Measurements from ENCODE around the gene C2orf69. TPM values are rescaled to one million over a fixed set of nuclear protein-coding genes. Genes with fewer than 3 reads are reported as not detected.
A peak's percentile ranks its signal among the peaks of the same experiment; 100 is the strongest.

The C2orf69 gene
- polyA plus RNA-seq, 2 donors = 3.4 to 4.6 TPM

GRCh38 chr2:199882667-199883066, 28.4 kb upstream of the C2orf69 start:
- Histone ChIP-seq H3K27me3 (ENCODE audit: control insufficient read depth in 1 of 2, insufficient read depth in 2 of 2, low read length in 2 of 2) (no peaks in the 10 kb centered on the region), H3K4me1 (ENCODE audit: control insufficient read depth in 2 of 2, insufficient read depth in 2 of 2, low read length in 1 of 2) (no peaks in the 10 kb centered on the region), H3K27ac (ENCODE audit: low read depth in 2 of 2, low read length in 1 of 2) (no peak overlapping the region), H3K4me3 (ENCODE audit: low read depth in 1 of 2, low read length in 2 of 2) (no peak overlapping the region), H3K36me3 (ENCODE audit: control insufficient read depth in 2 of 2, insufficient read depth in 2 of 2, low read length in 1 of 2) (no peaks in the 10 kb centered on the region), H3K9me3 (ENCODE audit: control insufficient read depth in 2 of 2, insufficient read depth in 1 of 2, low read depth in 1 of 2, low read length in 1 of 2) (no peaks in the 10 kb centered on the region)

- H3K27me3 ChIP-seq (ENCODE audit: control insufficient read depth in 1 of 2, insufficient read depth in 2 of 2, low read length in 2 of 2) = no peaks in the 10 kb centered on the region
- H3K27ac ChIP-seq (ENCODE audit: low read depth in 2 of 2, low read length in 1 of 2) = no peak overlapping the region
- H3K4me1 ChIP-seq (ENCODE audit: control insufficient read depth in 2 of 2, insufficient read depth in 2 of 2, low read length in 1 of 2) = no peaks in the 10 kb centered on the region
- WGBS, 2 donors = 75 to 82% methylated on average over 6 of the region's 6 CpGs
- no peak overlapping the region for H3K4me3 ChIP-seq (ENCODE audit: low read depth in 1 of 2, low read length in 2 of 2)
- H3K9me3 ChIP-seq (ENCODE audit: control insufficient read depth in 2 of 2, insufficient read depth in 1 of 2, low read depth in 1 of 2, low read length in 1 of 2) = no peaks in the 10 kb centered on the region
- H3K36me3 ChIP-seq (ENCODE audit: control insufficient read depth in 2 of 2, insufficient read depth in 2 of 2, low read length in 1 of 2) = no peaks in the 10 kb centered on the region
Observed at GRCh38 chr2:199883474-199884212, 27.4 kb upstream of the C2orf69 start.

- no peaks in the 10 kb centered on the region for H3K4me1 ChIP-seq (ENCODE audit: control insufficient read depth in 2 of 2, insufficient read depth in 2 of 2, low read length in 1 of 2)
- H3K27me3 ChIP-seq (ENCODE audit: control insufficient read depth in 1 of 2, insufficient read depth in 2 of 2, low read length in 2 of 2) = no peaks in the 10 kb centered on the region
- 64 to 74% methylated on average over 3 of the region's 3 CpGs for WGBS, 2 donors
- H3K27ac ChIP-seq (ENCODE audit: low read depth in 2 of 2, low read length in 1 of 2) = no peak overlapping the region
- no peaks in the 10 kb centered on the region for H3K36me3 ChIP-seq (ENCODE audit: control insufficient read depth in 2 of 2, insufficient read depth in 2 of 2, low read length in 1 of 2)
- H3K4me3 ChIP-seq (ENCODE audit: low read depth in 1 of 2, low read length in 2 of 2) = no peak overlapping the region
- H3K9me3 ChIP-seq (ENCODE audit: control insufficient read depth in 2 of 2, insufficient read depth in 1 of 2, low read depth in 1 of 2, low read length in 1 of 2) = no peaks in the 10 kb centered on the region
Observed at GRCh38 chr2:199895406-199895805, 15.7 kb upstream of the C2orf69 start.

- Histone ChIP-seq H3K36me3 (ENCODE audit: control insufficient read depth in 2 of 2, insufficient read depth in 2 of 2, low read length in 1 of 2) (no peaks in the 10 kb centered on the region), H3K27me3 (ENCODE audit: control insufficient read depth in 1 of 2, insufficient read depth in 2 of 2, low read length in 2 of 2) (no peaks in the 10 kb centered on the region), H3K4me3 (ENCODE audit: low read depth in 1 of 2, low read length in 2 of 2) (no peak overlapping the region), H3K4me1 (ENCODE audit: control insufficient read depth in 2 of 2, insufficient read depth in 2 of 2, low read length in 1 of 2) (no peaks in the 10 kb centered on the region), H3K27ac (ENCODE audit: low read depth in 2 of 2, low read length in 1 of 2) (no peak overlapping the region), H3K9me3 (ENCODE audit: control insufficient read depth in 2 of 2, insufficient read depth in 1 of 2, low read depth in 1 of 2, low read length in 1 of 2) (no peaks in the 10 kb centered on the region)
- WGBS, 2 donors = 76 to 87% methylated on average over 2 of the region's 2 CpGs
Observed at GRCh38 chr2:199896617-199897016, 14.5 kb upstream of the C2orf69 start.

- Histone ChIP-seq H3K27ac (ENCODE audit: low read depth in 2 of 2, low read length in 1 of 2) (no peak overlapping the region), H3K4me1 (ENCODE audit: control insufficient read depth in 2 of 2, insufficient read depth in 2 of 2, low read length in 1 of 2) (no peaks in the 10 kb centered on the region)
Observed at GRCh38 chr2:199901942-199902341, 9.2 kb upstream of the C2orf69 start.

GRCh38 chr2:199902486-199903110, 8.5 kb upstream of the C2orf69 start:
- Histone ChIP-seq H3K4me3 (ENCODE audit: low read depth in 1 of 2, low read length in 2 of 2) (no peak overlapping the region), H3K27ac (ENCODE audit: low read depth in 2 of 2, low read length in 1 of 2) (no peak overlapping the region), H3K36me3 (ENCODE audit: control insufficient read depth in 2 of 2, insufficient read depth in 2 of 2, low read length in 1 of 2) (no peaks in the 10 kb centered on the region), H3K4me1 (ENCODE audit: control insufficient read depth in 2 of 2, insufficient read depth in 2 of 2, low read length in 1 of 2) (no peaks in the 10 kb centered on the region), H3K9me3 (ENCODE audit: control insufficient read depth in 2 of 2, insufficient read depth in 1 of 2, low read depth in 1 of 2, low read length in 1 of 2) (no peaks in the 10 kb centered on the region), H3K27me3 (ENCODE audit: control insufficient read depth in 1 of 2, insufficient read depth in 2 of 2, low read length in 2 of 2) (no peaks in the 10 kb centered on the region)
- 92 to 93% methylated on average over 4 of the region's 4 CpGs for WGBS, 2 donors

More at GRCh38 chr2:199901942-199902341, 9.2 kb upstream of the C2orf69 start:
- Histone ChIP-seq H3K27me3 (ENCODE audit: control insufficient read depth in 1 of 2, insufficient read depth in 2 of 2, low read length in 2 of 2) (no peaks in the 10 kb centered on the region), H3K4me3 (ENCODE audit: low read depth in 1 of 2, low read length in 2 of 2) (no peak overlapping the region), H3K36me3 (ENCODE audit: control insufficient read depth in 2 of 2, insufficient read depth in 2 of 2, low read length in 1 of 2) (no peaks in the 10 kb centered on the region), H3K9me3 (ENCODE audit: control insufficient read depth in 2 of 2, insufficient read depth in 1 of 2, low read depth in 1 of 2, low read length in 1 of 2) (no peaks in the 10 kb centered on the region)
- WGBS, 2 donors = 76 to 84% methylated on average over 4 of the region's 4 CpGs

- Histone ChIP-seq H3K36me3 (ENCODE audit: control insufficient read depth in 2 of 2, insufficient read depth in 2 of 2, low read length in 1 of 2) (no peaks in the 10 kb centered on the region), H3K4me3 (ENCODE audit: low read depth in 1 of 2, low read length in 2 of 2) (no peak overlapping the region), H3K27me3 (ENCODE audit: control insufficient read depth in 1 of 2, insufficient read depth in 2 of 2, low read length in 2 of 2) (no peaks in the 10 kb centered on the region), H3K4me1 (ENCODE audit: control insufficient read depth in 2 of 2, insufficient read depth in 2 of 2, low read length in 1 of 2) (no peaks in the 10 kb centered on the region), H3K9me3 (ENCODE audit: control insufficient read depth in 2 of 2, insufficient read depth in 1 of 2, low read depth in 1 of 2, low read length in 1 of 2) (no peaks in the 10 kb centered on the region), H3K27ac (ENCODE audit: low read depth in 2 of 2, low read length in 1 of 2) (no peak overlapping the region)
- 91% methylated on average over 1 of the region's 1 CpG for WGBS, 2 donors
Observed at GRCh38 chr2:199903111-199903510, 8.0 kb upstream of the C2orf69 start.

- Histone ChIP-seq H3K27ac (ENCODE audit: low read depth in 2 of 2, low read length in 1 of 2) (no peak overlapping the region), H3K36me3 (ENCODE audit: control insufficient read depth in 2 of 2, insufficient read depth in 2 of 2, low read length in 1 of 2) (no peaks in the 10 kb centered on the region), H3K4me3 (ENCODE audit: low read depth in 1 of 2, low read length in 2 of 2) (no peak overlapping the region), H3K9me3 (ENCODE audit: control insufficient read depth in 2 of 2, insufficient read depth in 1 of 2, low read depth in 1 of 2, low read length in 1 of 2) (no peaks in the 10 kb centered on the region), H3K4me1 (ENCODE audit: control insufficient read depth in 2 of 2, insufficient read depth in 2 of 2, low read length in 1 of 2) (no peaks in the 10 kb centered on the region), H3K27me3 (ENCODE audit: control insufficient read depth in 1 of 2, insufficient read depth in 2 of 2, low read length in 2 of 2) (no peaks in the 10 kb centered on the region)
- WGBS, 2 donors = 74 to 84% methylated on average over 2 of the region's 2 CpGs
Observed at GRCh38 chr2:199907008-199907714, 3.9 kb upstream of the C2orf69 start.

- no peaks in the 10 kb centered on the region for H3K36me3 ChIP-seq (ENCODE audit: control insufficient read depth in 2 of 2, insufficient read depth in 2 of 2, low read length in 1 of 2)
- H3K27me3 ChIP-seq (ENCODE audit: control insufficient read depth in 1 of 2, insufficient read depth in 2 of 2, low read length in 2 of 2) = no peaks in the 10 kb centered on the region
- WGBS, 2 donors = 43 to 44% methylated on average over 18 of the region's 18 CpGs
- H3K4me3 ChIP-seq (ENCODE audit: low read depth in 1 of 2, low read length in 2 of 2) = peak overlapping the region; percentile 16 to 79
- H3K4me1 ChIP-seq (ENCODE audit: control insufficient read depth in 2 of 2, insufficient read depth in 2 of 2, low read length in 1 of 2) = no peaks in the 10 kb centered on the region
- H3K9me3 ChIP-seq (ENCODE audit: control insufficient read depth in 2 of 2, insufficient read depth in 1 of 2, low read depth in 1 of 2, low read length in 1 of 2) = no peaks in the 10 kb centered on the region
- H3K27ac ChIP-seq (ENCODE audit: low read depth in 2 of 2, low read length in 1 of 2) = peak overlapping the region in 1 of 2 donors; percentile 29
Observed at GRCh38 chr2:199910338-199911051, 598 bp upstream of the C2orf69 start.
